HCT116 (cell line): ENCODE results near the gene TPST1. TPM values are rescaled to one million over a fixed set of nuclear protein-coding genes. Genes with fewer than 3 reads are reported as not detected.
"Not testable (repeated sequence)": the region's sequence is repeated elsewhere in the genome, so short reads cannot be mapped to it uniquely, and the experiment has no call there.

Source experiments
- ATAC-seq: fragments of 200-7000 bp; cut with Tn5 transposase; 2 replicates; pipeline ENCODE4 v1.9.1; 2020; ENCODE audit warnings: mild to moderate bottlenecking, moderate library complexity
- BruUV-seq: library from RNA; stranded (reverse); fragments of 400-500 nt; replicated peaks from 2 replicates; lab custom pipeline; 2021; lab: Mats Ljungman, UMichigan
- CTCF ChIA-PET: fragments of 300-600 bp; sonication (Branson Sonifier 250); formaldehyde crosslinking; loops from one replicate; lab custom pipeline; 2021; ENCODE audit warnings: antibody characterized with exemption; lab: Charles Lee
- POLR2A ChIA-PET: fragments of 300-600, 350-600 bp; sonication (Branson Sonifier 250); formaldehyde crosslinking; loops from one replicate; lab custom pipeline; 2021; ENCODE audit warnings: antibody characterized with exemption; lab: Charles Lee
- RAD21 ChIA-PET, 2 experiments: fragments of 300-600 bp; sonication (Branson Sonifier 250); formaldehyde crosslinking; loops; one replicate each; lab custom pipeline; 2023; ENCODE audit warnings: low total read pairs in 2 of 2; ENCODE audit not compliant: uncharacterized antibody in 2 of 2, unreplicated experiment in 2 of 2, low non-redundant PET in 1 of 2; lab: Charles Lee
- DNase-seq: peaks from one replicate; pipeline ENCODE4 v3.0.0-alpha.2; 2010; ENCODE audit warnings: low read depth, low spot score
- H2AFZ ChIP-seq: fragments of 200-600 bp; shearing (Covaris generic), sonication (generic); 2 replicates; pipeline ENCODE4 v1.6.1; 2017; ENCODE audit warnings: low read depth, mixed run types, mixed read lengths, antibody characterized with exemption, low read length; ENCODE audit not compliant: poor library complexity, severe bottlenecking
- H3K27ac ChIP-seq: 2 replicates; pipeline ENCODE4 v1.5.1; 2012; ENCODE audit warnings: low read depth, low read length
- H3K27me3 ChIP-seq: fragments of 200-600 bp; sonication (generic); 2 replicates; pipeline ENCODE4 v1.6.1; 2016; ENCODE audit warnings: mixed run types, low read length, mixed read lengths; ENCODE audit not compliant: insufficient read depth
- H3K36me3 ChIP-seq, 2 experiments: fragments of 200-500 bp in 1 of 2; fragments of 200-600 bp in 1 of 2; sonication (Bioruptor generic) in 1 of 2; sonication (generic) in 1 of 2; 2 replicates each; pipeline versions ENCODE4 v1.5.1 to v1.6.1; 2014 to 2016; ENCODE audit warnings: low read length in 2 of 2, inconsistent platforms in 1 of 2, mixed read lengths in 1 of 2, mixed run types in 1 of 2; ENCODE audit not compliant: insufficient read depth in 2 of 2, control insufficient read depth in 1 of 2
- H3K4me1 ChIP-seq, 2 experiments: fragments of 200-600 bp in 1 of 2; sonication (generic) in 1 of 2; 2 replicates each; pipeline versions ENCODE4 v1.5.1 to v1.6.1; 2012 to 2017; ENCODE audit warnings: low read length in 2 of 2, inconsistent platforms in 1 of 2, mild to moderate bottlenecking in 1 of 2, mixed read lengths in 1 of 2, mixed run types in 1 of 2, moderate library complexity in 1 of 2; ENCODE audit not compliant: insufficient read depth in 2 of 2, control insufficient read depth in 1 of 2
- H3K4me2 ChIP-seq: fragments of 200-600 bp; sonication (generic); 2 replicates; pipeline ENCODE4 v1.6.1; 2017; ENCODE audit warnings: mixed run types, low read length, mixed read lengths
- H3K4me3 ChIP-seq, 2 experiments: fragments of 200-600 bp in 1 of 2; sonication (generic) in 1 of 2; replicated peaks in 1 of 2; 2 replicates each; pipeline ENCODE4 v1.5.1; 2011 to 2016; ENCODE audit warnings: low read length in 2 of 2, control low read depth in 1 of 2, low read depth in 1 of 2, mild to moderate bottlenecking in 1 of 2, mixed read lengths in 1 of 2, mixed run types in 1 of 2
- H3K79me2 ChIP-seq: fragments of 200-600 bp; sonication (generic); 2 replicates; pipeline ENCODE4 v1.6.1; 2017; ENCODE audit warnings: mild to moderate bottlenecking, mixed run types, low read length, moderate library complexity, mixed read lengths; ENCODE audit not compliant: insufficient read depth
- H3K9ac ChIP-seq: fragments of 200-600 bp; sonication (generic); 2 replicates; pipeline ENCODE4 v1.6.1; 2016; ENCODE audit warnings: low read length, mixed read lengths
- H3K9me2 ChIP-seq: fragments of 200-600 bp; sonication (generic), shearing (Covaris generic); 2 replicates; pipeline ENCODE4 v1.6.1; 2017; ENCODE audit warnings: mixed run types, mild to moderate bottlenecking, moderate library complexity; ENCODE audit not compliant: insufficient read depth
- H3K9me3 ChIP-seq, 2 experiments: fragments of 200-500 bp in 1 of 2; fragments of 200-600 bp in 1 of 2; sonication (Bioruptor generic) in 1 of 2; sonication (generic) in 1 of 2; 2 replicates each; pipeline ENCODE4 v1.6.1; 2014 to 2017; ENCODE audit warnings: low read length in 2 of 2, mixed read lengths in 2 of 2, inconsistent platforms in 1 of 2, low read depth in 1 of 2, mild to moderate bottlenecking in 1 of 2, mixed run types in 1 of 2, moderate library complexity in 1 of 2; ENCODE audit not compliant: control insufficient read depth in 1 of 2, insufficient read depth in 1 of 2
- H4K20me1 ChIP-seq: fragments of 200-600 bp; sonication (generic), shearing (Covaris generic); 2 replicates; pipeline ENCODE4 v1.6.1; 2017; ENCODE audit warnings: mixed run types, mild to moderate bottlenecking, moderate library complexity; ENCODE audit not compliant: insufficient read depth
- CBX3 ChIP-seq: IDR thresholded peaks from 2 replicates; pipeline ENCODE4 v1.6.1; 2012; ENCODE audit warnings: low read depth
- MAX ChIP-seq: IDR thresholded peaks from 2 replicates; pipeline ENCODE4 v1.6.1; 2012
- REST ChIP-seq: IDR thresholded peaks from 2 replicates; pipeline ENCODE4 v1.6.1; 2012; ENCODE audit warnings: low read depth
- SRF ChIP-seq: IDR thresholded peaks from 2 replicates; pipeline ENCODE4 v1.6.1; 2012; ENCODE audit warnings: low read depth
- ZNF274 ChIP-seq: fragments of 200-500 bp; sonication (Bioruptor generic); IDR thresholded peaks from 2 replicates; pipeline ENCODE4 v1.6.1; 2014; ENCODE audit warnings: mild to moderate bottlenecking, low read depth, low read length, inconsistent platforms
- intact Hi-C: fragments of 100-400 bp; cut with micrococcal nuclease; formaldehyde crosslinking; loops from 2 replicates; pipeline ENCODE4 v1.10.0; 2022
- total RNA-seq: library from RNA; stranded (reverse); gene quantifications from one replicate; pipeline ENCODE4 v1.2.1, GENCODE V29; 2021; ENCODE audit not compliant: unreplicated experiment

The TPST1 gene
- total RNA-seq, 1 experiment from 2014 or later: 11.4 TPM

GRCh38 chr7:66400400-66400799 lies 195.3 kb downstream of the TPST1 start (continued):
- TF ChIP-seq REST (no peak), SRF (no peak), CBX3 (no peak), ZNF274 (no peak), MAX (no peak)

GRCh38 chr7:66401126-66401525 lies 196.0 kb downstream of the TPST1 start:
- RAD21 ChIA-PET, H3K27ac ChIP-seq, H4K20me1 ChIP-seq, intact Hi-C loops, BruUV-seq, H3K4me2 ChIP-seq, H2AFZ ChIP-seq, H3K4me1 ChIP-seq, H3K36me3 ChIP-seq, POLR2A ChIA-PET, H3K9me3 ChIP-seq, H3K79me2 ChIP-seq, CTCF ChIA-PET, H3K9me2 ChIP-seq, H3K4me3 ChIP-seq, DNase-seq, H3K27me3 ChIP-seq, H3K9ac ChIP-seq, ATAC-seq: not testable (repeated sequence)

- intact Hi-C loops, CTCF ChIA-PET: not testable (repeated sequence)
Measured at GRCh38 chr7:66401932-66402331, 196.8 kb downstream of the TPST1 start.

More at GRCh38 chr7:66401932-66402331, 196.8 kb downstream of the TPST1 start:
- H3K9ac ChIP-seq, H3K79me2 ChIP-seq, H3K4me1 ChIP-seq, H3K27ac ChIP-seq, H3K27me3 ChIP-seq, H3K9me2 ChIP-seq, H2AFZ ChIP-seq, H3K9me3 ChIP-seq, ATAC-seq, H3K36me3 ChIP-seq, H4K20me1 ChIP-seq, H3K4me3 ChIP-seq, H3K4me2 ChIP-seq, RAD21 ChIA-PET, BruUV-seq, POLR2A ChIA-PET, DNase-seq: not testable (repeated sequence)
